SJCRH30 (cell line): ENCODE data around the gene LINGO3. TPM values are rescaled to one million over a fixed set of nuclear protein-coding genes. Genes with fewer than 3 reads are reported as not detected.
"Not testable (repeated sequence)": the region's sequence is repeated elsewhere in the genome, so short reads cannot be mapped to it uniquely, and the experiment has no call there.

Experiments
- DNase-seq, 2 experiments: peaks; one replicate each; pipeline ENCODE4 v3.0.0-alpha.2; 2015 to 2020
- H3K27ac ChIP-seq: fragments of 250-450 bp; sonication (Bioruptor Pico); 2 replicates; pipeline ENCODE4 v1.5.1; 2020; ENCODE audit warnings: mild to moderate bottlenecking, moderate library complexity
- H3K27me3 ChIP-seq: fragments of 250-450 bp; sonication (Bioruptor Pico); 2 replicates; pipeline ENCODE4 v1.5.1; 2020; ENCODE audit warnings: mild to moderate bottlenecking, moderate library complexity
- H3K36me3 ChIP-seq: fragments of 250-450 bp; sonication (Bioruptor Pico); 2 replicates; pipeline ENCODE4 v1.5.1; 2020; ENCODE audit warnings: mild to moderate bottlenecking, moderate library complexity
- H3K4me1 ChIP-seq: fragments of 250-450 bp; sonication (Bioruptor Pico); 2 replicates; pipeline ENCODE4 v1.5.1; 2020; ENCODE audit warnings: mild to moderate bottlenecking, moderate library complexity
- H3K4me3 ChIP-seq: fragments of 250-450 bp; sonication (Bioruptor Pico); 2 replicates; pipeline ENCODE4 v1.5.1; 2020; ENCODE audit warnings: mild to moderate bottlenecking, moderate library complexity
- H3K9me3 ChIP-seq: fragments of 250-450 bp; sonication (Bioruptor Pico); replicated peaks from 2 replicates; pipeline ENCODE4 v1.5.1; 2020; ENCODE audit warnings: mild to moderate bottlenecking, moderate library complexity
- total RNA-seq: library from RNA; depleted of rRNA; stranded (reverse); fragments of >200 nt; shearing (Covaris generic); gene quantifications from 2 replicates; pipeline ENCODE4 v1.2.3, GENCODE V29; 2014; rRNA removed

The LINGO3 gene
- total RNA-seq: not detected in 2 replicates

DNA sequence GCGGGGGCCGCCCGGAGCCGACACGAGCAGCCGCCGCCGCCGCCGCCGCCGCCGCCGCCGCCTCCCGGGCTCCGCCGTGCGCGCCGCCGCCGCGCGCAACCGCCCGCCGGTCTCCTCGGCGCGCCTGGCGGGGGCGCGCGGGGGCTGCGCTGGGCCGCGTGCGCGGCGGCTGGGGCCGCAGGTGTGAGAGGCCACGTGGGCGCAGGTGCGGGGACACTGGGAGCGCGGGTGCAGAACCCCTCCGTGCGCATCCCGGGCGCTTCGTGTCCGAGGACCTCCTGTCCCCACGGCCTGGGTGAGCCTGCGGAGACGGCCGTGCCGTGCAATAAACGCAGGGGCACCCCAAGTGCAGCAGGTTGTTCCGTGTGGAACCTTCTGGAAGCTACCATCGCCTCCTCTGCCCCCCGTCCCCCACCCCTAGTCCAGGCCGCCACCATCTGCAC lies at the start of gene LINGO3:
Gene LINGO3, minus strand, starts transcription at position 41 of the 443 bp plus-strand sequence. CDS start 16,378 bp downstream, outside the sequence.
- Histone ChIP-seq H3K4me3 (no peak within 1 kb of the TSS), H3K4me1 (peaks cover 14% of the 10 kb centered on the region), H3K9me3 (no peaks in the 10 kb centered on the region)

DNA sequence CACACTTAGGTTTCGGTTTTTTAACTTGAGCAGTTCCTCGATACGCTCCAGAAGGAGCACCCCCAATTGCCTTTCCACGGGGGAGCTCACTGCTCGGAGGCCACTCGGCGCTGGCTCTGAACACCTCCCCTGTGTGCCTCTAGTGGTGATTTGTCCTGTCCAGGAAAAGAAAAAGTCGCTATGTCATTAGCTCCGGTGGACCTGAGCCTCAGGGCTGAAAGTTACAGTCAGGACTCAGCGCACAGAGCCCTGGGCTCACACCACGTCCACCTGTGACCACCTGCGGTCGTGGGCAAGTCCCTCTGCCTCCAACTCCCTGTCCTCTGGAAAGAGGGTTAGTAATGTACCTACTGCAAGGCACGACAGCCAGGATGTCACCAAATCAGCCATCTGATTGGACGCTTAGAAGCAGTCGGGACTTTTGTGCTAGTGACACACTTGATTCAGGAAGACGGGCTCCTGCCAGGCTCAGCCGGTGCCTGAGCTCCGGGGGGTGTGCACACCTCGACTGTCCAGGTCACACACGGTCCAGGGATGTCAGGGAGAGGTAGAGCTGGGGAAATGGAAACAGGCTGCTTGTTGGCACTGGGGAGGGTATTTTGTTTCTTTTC lies 48.2 kb upstream of the LINGO3 start:
- DNase-seq: no peak
- Histone ChIP-seq H3K36me3 (no peaks in the 10 kb centered on the region), H3K4me3 (no peak overlapping the region)

More for the DNA sequence above, at the start of gene LINGO3:
- H3K27me3 ChIP-seq: no peaks in the 10 kb centered on the region
- H3K27ac ChIP-seq: no peak within 1 kb of the TSS
- H3K36me3 ChIP-seq: no peaks in the 10 kb centered on the region
- DNase-seq: no peak

GRCh38 chr19:2355168-2356035 lies 47.4 kb upstream of the LINGO3 start:
- Histone ChIP-seq H3K36me3 (no peaks in the 10 kb centered on the region), H3K4me3 (no peak overlapping the region), H3K9me3 (no peaks in the 10 kb centered on the region), H3K4me1 (peaks cover 7% of the 10 kb centered on the region), H3K27me3 (no peaks in the 10 kb centered on the region), H3K27ac (0 out of 2 replicates have a peak overlapping the region, but pooled peaks have one; percentile 3)
- peak; percentile 73 to 79 for DNase-seq

More for the DNA sequence above, 48.2 kb upstream of the LINGO3 start:
- Histone ChIP-seq H3K27ac (0 out of 2 replicates have a peak overlapping the region, but pooled peaks have one; percentile 3), H3K4me1 (peaks cover 7% of the 10 kb centered on the region), H3K27me3 (no peaks in the 10 kb centered on the region), H3K9me3 (no peaks in the 10 kb centered on the region)

DNA sequence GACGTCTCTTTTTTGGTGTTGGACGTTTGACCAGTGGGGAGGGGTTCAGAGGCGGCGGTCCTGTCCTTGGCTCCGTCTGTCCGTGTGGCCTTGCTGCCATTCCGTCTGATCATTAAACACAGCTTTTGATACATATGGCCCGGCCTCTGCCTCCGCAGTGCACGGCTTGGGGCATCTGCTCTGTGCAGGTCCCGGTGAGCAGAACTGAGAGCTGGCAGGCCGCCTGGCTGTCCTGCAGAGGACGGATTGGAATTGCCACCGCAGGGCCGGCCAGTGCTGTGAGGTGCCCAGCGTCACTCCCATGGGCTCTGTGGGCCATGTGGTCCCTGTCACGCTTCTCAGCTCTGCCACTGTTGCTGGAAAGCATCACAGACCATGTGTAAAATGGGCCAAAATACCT lies 46.7 kb upstream of the LINGO3 start:
- no peaks in the 10 kb centered on the region for H3K27me3 ChIP-seq
- H3K36me3 ChIP-seq: no peaks in the 10 kb centered on the region
- H3K27ac ChIP-seq: no peak overlapping the region
- H3K4me1 ChIP-seq: peaks cover 7% of the 10 kb centered on the region
- no peaks in the 10 kb centered on the region for H3K9me3 ChIP-seq
- DNase-seq: no peak
- H3K4me3 ChIP-seq: no peak overlapping the region

DNA sequence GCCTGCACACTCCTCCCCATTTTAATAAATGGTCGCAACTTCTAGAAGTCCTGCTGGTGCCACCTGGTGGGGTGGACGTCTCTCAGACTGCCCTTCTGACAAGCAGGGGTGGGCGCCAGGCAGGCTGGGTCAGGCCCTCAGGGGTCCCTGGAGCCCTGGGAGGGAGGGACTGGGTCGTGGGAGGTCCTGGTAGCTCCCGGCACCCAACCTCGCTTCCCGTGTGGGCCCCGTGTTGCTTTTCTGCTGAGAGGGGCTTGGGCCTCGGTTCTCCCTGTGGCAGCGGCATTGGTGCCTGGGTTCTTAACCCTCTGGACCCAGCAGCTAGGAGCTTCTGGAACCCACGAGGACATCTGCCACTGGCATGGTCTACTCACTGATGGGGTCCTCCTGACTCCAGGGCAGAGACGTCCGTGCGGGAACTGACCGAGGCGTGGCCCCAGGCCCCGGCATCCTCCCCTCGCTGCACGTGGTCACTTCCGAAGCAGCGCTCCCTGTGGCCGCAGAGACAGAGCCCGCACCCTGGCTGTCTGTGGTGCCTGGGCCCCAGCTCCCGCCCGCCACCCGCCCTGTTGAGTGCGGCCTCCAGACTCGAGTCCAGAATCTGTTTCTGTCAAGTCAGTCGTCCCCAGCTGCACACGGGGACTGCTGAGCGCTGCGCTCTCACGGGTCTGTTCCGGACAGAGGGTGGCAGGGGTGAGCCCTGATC lies 46.1 kb upstream of the LINGO3 start:
- Histone ChIP-seq H3K36me3 (no peaks in the 10 kb centered on the region), H3K9me3 (no peaks in the 10 kb centered on the region), H3K27ac (no peak overlapping the region), H3K4me1 (peaks cover 7% of the 10 kb centered on the region), H3K4me3 (no peak overlapping the region), H3K27me3 (no peaks in the 10 kb centered on the region)
- no peak for DNase-seq

GRCh38 chr19:2353159-2353886 lies 45.4 kb upstream of the LINGO3 start:
- DNase-seq: no peak

DNA sequence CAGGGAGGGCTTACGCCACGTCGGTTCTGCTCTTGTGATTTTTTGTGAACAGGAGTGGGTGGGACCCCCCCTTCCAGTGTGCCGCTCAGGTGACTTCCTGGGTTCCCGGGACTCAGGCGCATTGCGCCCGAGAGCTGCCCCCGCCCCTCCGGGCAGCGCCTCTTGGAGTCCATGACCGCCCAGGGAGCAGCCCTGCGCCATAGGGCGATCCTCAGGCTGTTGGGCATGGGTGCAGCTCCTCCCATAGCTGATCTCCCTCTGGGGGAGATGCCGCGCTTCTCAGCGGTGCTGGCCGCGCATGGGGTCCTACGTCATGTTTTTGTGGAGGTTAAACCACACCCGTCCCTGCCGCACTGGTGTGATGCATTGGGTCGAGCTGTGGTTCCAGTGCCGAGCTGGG lies 44.2 kb upstream of the LINGO3 start:
- Histone ChIP-seq H3K9me3 (no peaks in the 10 kb centered on the region), H3K27ac (no peak overlapping the region), H3K4me3 (no peak overlapping the region), H3K27me3 (no peaks in the 10 kb centered on the region), H3K4me1 (peaks cover 7% of the 10 kb centered on the region), H3K36me3 (no peaks in the 10 kb centered on the region)
- no peak for DNase-seq

More at GRCh38 chr19:2353159-2353886, 45.4 kb upstream of the LINGO3 start:
- Histone ChIP-seq H3K9me3 (no peaks in the 10 kb centered on the region), H3K36me3 (no peaks in the 10 kb centered on the region), H3K27ac (no peak overlapping the region), H3K4me3 (no peak overlapping the region), H3K27me3 (no peaks in the 10 kb centered on the region), H3K4me1 (peaks cover 7% of the 10 kb centered on the region)

DNA sequence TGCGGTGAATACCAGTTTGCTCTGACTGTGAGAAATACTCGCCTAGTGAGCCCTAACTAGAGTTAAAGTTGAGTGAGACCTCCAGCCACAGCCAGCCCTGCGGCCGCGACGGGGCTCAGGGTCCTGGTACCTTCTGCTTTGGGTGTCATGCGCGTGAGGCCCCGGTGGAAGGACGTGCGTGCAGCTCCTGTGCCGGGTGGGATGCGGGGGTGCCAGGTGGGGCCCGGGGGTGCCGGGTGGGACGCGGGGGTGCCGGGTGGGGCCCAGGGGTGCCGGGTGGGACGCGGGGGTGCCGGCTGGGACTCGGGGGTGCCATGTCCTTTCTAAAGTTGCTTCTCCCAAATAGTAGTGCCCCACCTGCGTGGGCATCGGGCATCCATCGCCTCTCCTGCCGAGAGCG lies 43.6 kb upstream of the LINGO3 start:
- Histone ChIP-seq H3K4me3 (no peak overlapping the region), H3K4me1 (peaks cover 7% of the 10 kb centered on the region), H3K9me3 (no peaks in the 10 kb centered on the region), H3K27me3 (no peaks in the 10 kb centered on the region), H3K27ac (no peak overlapping the region), H3K36me3 (no peaks in the 10 kb centered on the region)
- no peak for DNase-seq

DNA sequence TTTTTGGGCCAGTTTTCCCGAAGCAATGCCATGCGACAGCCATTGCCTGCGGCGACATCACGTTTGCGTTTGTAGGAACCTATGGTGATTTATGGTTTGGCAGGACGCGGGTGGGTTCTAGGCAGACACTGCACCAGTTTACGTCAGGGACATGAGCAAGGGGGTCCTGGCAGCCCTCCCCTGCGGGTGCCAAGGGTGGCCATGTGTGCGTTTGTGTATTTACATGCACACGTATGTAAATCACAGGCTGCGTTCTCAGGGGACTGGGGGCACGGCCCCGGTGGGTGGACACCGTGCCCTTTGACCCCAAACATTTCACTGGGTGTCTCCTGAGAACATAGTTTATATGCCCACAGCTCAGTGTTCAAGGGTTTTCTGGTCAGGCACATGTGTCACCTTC lies 42.7 kb upstream of the LINGO3 start:
- no peak for DNase-seq
- Histone ChIP-seq H3K27me3 (no peaks in the 10 kb centered on the region), H3K4me1 (no peaks in the 10 kb centered on the region), H3K27ac (no peak overlapping the region), H3K9me3 (no peaks in the 10 kb centered on the region), H3K4me3 (no peak overlapping the region), H3K36me3 (no peaks in the 10 kb centered on the region)

- H3K27me3 ChIP-seq, H3K36me3 ChIP-seq, DNase-seq: not testable (repeated sequence)
Observed at GRCh38 chr19:2349818-2350217, 41.9 kb upstream of the LINGO3 start.

GRCh38 chr19:2345794-2346663 lies 38.1 kb upstream of the LINGO3 start:
- Histone ChIP-seq H3K36me3 (no peaks in the 10 kb centered on the region), H3K27me3 (no peaks in the 10 kb centered on the region), H3K4me3 (no peak overlapping the region), H3K27ac (no peak overlapping the region), H3K9me3 (no peaks in the 10 kb centered on the region), H3K4me1 (no peaks in the 10 kb centered on the region)
- DNase-seq: no peak

More at GRCh38 chr19:2349818-2350217, 41.9 kb upstream of the LINGO3 start:
- H3K4me3 ChIP-seq, H3K4me1 ChIP-seq, H3K27ac ChIP-seq, H3K9me3 ChIP-seq: not testable (repeated sequence)

DNA sequence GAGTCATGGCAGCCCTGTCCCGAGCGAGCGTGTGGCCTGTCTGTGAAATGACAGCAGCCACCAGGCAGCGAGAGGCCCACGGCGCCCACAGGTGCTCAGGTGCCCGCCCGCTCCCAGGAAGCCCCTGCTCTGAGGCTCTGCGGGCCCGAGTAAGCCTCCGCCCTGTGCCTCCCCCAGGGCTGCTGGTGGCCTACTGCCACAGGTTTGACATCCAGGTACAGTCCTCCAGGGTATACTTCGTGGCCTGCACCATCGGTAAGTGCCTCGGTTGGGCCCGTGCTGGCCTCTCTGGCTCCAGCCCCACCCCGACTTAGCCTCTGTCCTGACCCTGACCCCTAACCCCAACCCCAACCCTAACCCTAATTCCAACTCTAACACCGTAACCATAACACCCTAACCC lies 37.1 kb upstream of the LINGO3 start:
- no peak for DNase-seq
- Histone ChIP-seq H3K27me3 (no peaks in the 10 kb centered on the region), H3K4me1 (no peaks in the 10 kb centered on the region), H3K27ac (no peak overlapping the region), H3K36me3 (no peaks in the 10 kb centered on the region), H3K9me3 (no peaks in the 10 kb centered on the region), H3K4me3 (no peak overlapping the region)

- no peaks in the 10 kb centered on the region for H3K27me3 ChIP-seq
- no peaks in the 10 kb centered on the region for H3K4me1 ChIP-seq
- DNase-seq: no peak
- no peak overlapping the region for H3K4me3 ChIP-seq
- H3K27ac ChIP-seq: no peak overlapping the region
- H3K36me3 ChIP-seq: no peaks in the 10 kb centered on the region
- no peaks in the 10 kb centered on the region for H3K9me3 ChIP-seq
Observed at GRCh38 chr19:2344381-2344870, 36.5 kb upstream of the LINGO3 start.
